GM06990 (cell line): ENCODE measurements around the gene PAX2.

ENCODE experiments used
- DNase-seq: peaks from one replicate; pipeline ENCODE4 v3.0.0-alpha.2; 2011; ENCODE audit not compliant: insufficient read length; ENCODE audit errors: extremely low read depth
- H3K27me3 ChIP-seq: replicated peaks from 2 replicates; pipeline ENCODE4 v1.6.0; 2011; ENCODE audit warnings: low read length; ENCODE audit not compliant: control insufficient read depth, insufficient read depth
- H3K36me3 ChIP-seq: 2 replicates; pipeline ENCODE4 v1.5.1; 2011; ENCODE audit warnings: low read length; ENCODE audit not compliant: control insufficient read depth, insufficient read depth
- H3K4me3 ChIP-seq: replicated peaks from 2 replicates; pipeline ENCODE4 v1.5.1; 2011; ENCODE audit warnings: low read depth, mild to moderate bottlenecking, control low read depth, low read length
- CTCF ChIP-seq: IDR thresholded peaks from 2 replicates; pipeline ENCODE4 v1.5.1; 2011; ENCODE audit warnings: low read length, control low read depth, mild to moderate bottlenecking, inconsistent platforms; ENCODE audit not compliant: insufficient read depth, poor library complexity, severe bottlenecking

Gene PAX2

GRCh38 chr10:100807241-100807951 is 62.0 kb downstream of the PAX2 start:
- TF ChIP-seq CTCF: no peak
- peaks cover 5% of the 10 kb centered on the region for H3K27me3 ChIP-seq
- no peak for DNase-seq

GRCh38 chr10:100808876-100809275 is 63.5 kb downstream of the PAX2 start:
- DNase-seq: no peak
- TF ChIP-seq CTCF: no peak
- H3K27me3 ChIP-seq: peaks cover 4% of the 10 kb centered on the region
- no peaks in the 10 kb centered on the region for H3K36me3 ChIP-seq
- no peak overlapping the region for H3K4me3 ChIP-seq

More at GRCh38 chr10:100807241-100807951, 62.0 kb downstream of the PAX2 start:
- H3K4me3 ChIP-seq: no peak overlapping the region
- H3K36me3 ChIP-seq: no peaks in the 10 kb centered on the region

GRCh38 chr10:100810091-100810834 is 64.9 kb downstream of the PAX2 start:
- DNase-seq: no peak
- Histone ChIP-seq H3K36me3 (no peaks in the 10 kb centered on the region), H3K27me3 (peaks cover 4% of the 10 kb centered on the region), H3K4me3 (no peak overlapping the region)
- no peak for TF ChIP-seq CTCF

GRCh38 chr10:100810835-100811116 is 65.4 kb downstream of the PAX2 start:
- no peaks in the 10 kb centered on the region for H3K36me3 ChIP-seq
- H3K4me3 ChIP-seq: no peak overlapping the region
- DNase-seq: no peak
- no peak for TF ChIP-seq CTCF
- peaks cover 4% of the 10 kb centered on the region for H3K27me3 ChIP-seq

- H3K36me3 ChIP-seq: no peaks in the 10 kb centered on the region
- no peak for TF ChIP-seq CTCF
- H3K27me3 ChIP-seq: peaks cover 4% of the 10 kb centered on the region
- no peak for DNase-seq
- H3K4me3 ChIP-seq: no peak overlapping the region
Observed at GRCh38 chr10:100811261-100811660, 65.9 kb downstream of the PAX2 start.
